Measurements from ENCODE around the gene CCND2.

The CCND2 gene

DNA sequence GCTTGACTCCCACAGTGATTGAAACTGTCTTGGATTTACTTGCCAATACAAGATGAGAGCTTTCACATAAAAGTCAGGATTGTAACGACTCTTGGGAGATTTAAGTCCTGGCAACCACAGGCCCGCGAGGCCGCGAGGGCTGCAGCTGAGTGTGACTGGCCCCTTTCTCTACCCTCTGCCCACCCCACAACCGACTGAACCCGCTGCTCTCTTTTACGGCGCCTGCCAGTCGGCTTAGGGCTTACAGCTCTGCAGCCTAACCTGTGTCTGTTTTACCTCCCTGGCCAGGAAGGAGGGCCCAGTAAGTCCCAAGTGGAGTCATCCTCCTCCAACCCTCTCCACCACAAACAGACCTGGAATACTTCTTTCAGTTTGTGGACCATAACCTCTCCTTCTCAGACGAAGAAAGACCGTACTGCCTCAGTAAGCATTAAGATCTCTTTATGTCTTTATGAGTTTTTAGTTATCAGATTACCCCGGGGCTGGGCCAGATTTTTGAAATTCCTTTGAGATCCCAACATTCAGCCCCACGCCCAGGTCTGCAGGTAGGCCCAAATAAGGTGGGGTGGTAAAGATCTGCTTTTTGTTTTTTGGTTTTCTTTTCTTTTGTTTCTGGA, 34.9 kb downstream of the CCND2 start:
- Histone ChIP-seq H3K27me3 (replicated peaks in 2 of 5; ENCODE audit: control insufficient read depth in 4 of 5, insufficient read depth in 5 of 5, low read length in 4 of 5) (no peaks in the 10 kb centered on the region), H3K4me1 (ENCODE audit: control extremely low read depth in 1 of 4, control insufficient read depth in 4 of 4, insufficient read depth in 4 of 4, low read length in 3 of 4) (peaks cover 0 to 2% (median 0%) of the 10 kb centered on the region in 4 experiments), H3K9me3 (ENCODE audit: control extremely low read depth in 1 of 5, control insufficient read depth in 4 of 5, insufficient read depth in 2 of 5, low read depth in 1 of 5, low read length in 4 of 5) (no peaks in the 10 kb centered on the region), H3K36me3 (ENCODE audit: control insufficient read depth in 4 of 4, insufficient read depth in 4 of 4, low read length in 3 of 4) (peaks cover 23 to 48% (median 36%) of the 10 kb centered on the region in 4 experiments), H3K27ac (ENCODE audit: insufficient read depth in 1 of 2, low read depth in 1 of 2, low read length in 2 of 2, poor library complexity in 1 of 2, severe bottlenecking in 2 of 2) (no peak overlapping the region), H3K4me3 (ENCODE audit: control insufficient read depth in 1 of 7, extremely low read depth in 1 of 7, insufficient read depth in 4 of 7, low read depth in 2 of 7, low read length in 6 of 7) (no peak overlapping the region)
- 99% methylated on average over 9 of the region's 14 CpGs for WGBS (ENCODE audit: insufficient coverage)
- ChIA-PET POLR2A (no interaction called here), CTCF (interaction anchor here (1.2 to 1.3 kb wide), 2 partner anchors 9 to 187 kb away, joined by 3 to 4 read pairs; no protein-coding TSS in a partner anchor)
- DNase-seq, result no peak

DNA sequence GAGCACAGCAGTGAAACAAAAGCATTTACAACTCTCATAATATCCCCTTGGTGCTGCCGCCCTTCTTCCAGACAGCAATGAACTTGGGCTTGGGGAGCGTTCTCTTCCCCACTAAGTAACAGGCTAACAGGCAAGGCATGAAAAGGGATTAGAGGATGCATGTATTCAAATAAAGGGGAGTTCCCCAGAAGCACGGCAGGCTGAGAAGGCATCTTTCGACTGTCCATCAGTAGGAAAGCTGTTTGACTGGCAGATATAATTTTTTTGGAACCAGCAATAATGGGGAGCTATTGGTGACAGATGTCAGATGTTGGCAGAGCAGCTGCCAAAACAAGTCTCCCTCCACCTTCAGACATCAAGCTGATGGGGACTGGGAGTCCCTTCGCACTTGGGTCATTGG, 38.2 kb downstream of the CCND2 start:
- DNase-seq, result no peak
- POLR2A ChIA-PET, result no interaction called here
- 100% methylated on average over 2 of the region's 5 CpGs for WGBS (ENCODE audit: insufficient coverage)
- Histone ChIP-seq H3K27ac (ENCODE audit: insufficient read depth in 1 of 2, low read depth in 1 of 2, low read length in 2 of 2, poor library complexity in 1 of 2, severe bottlenecking in 2 of 2) (no peak overlapping the region), H3K4me1 (ENCODE audit: control extremely low read depth in 1 of 4, control insufficient read depth in 4 of 4, insufficient read depth in 4 of 4, low read length in 3 of 4) (peaks cover 0 to 2% (median 0%) of the 10 kb centered on the region in 4 experiments), H3K27me3 (replicated peaks in 2 of 5; ENCODE audit: control insufficient read depth in 4 of 5, insufficient read depth in 5 of 5, low read length in 4 of 5) (no peaks in the 10 kb centered on the region), H3K36me3 (ENCODE audit: control insufficient read depth in 4 of 4, insufficient read depth in 4 of 4, low read length in 3 of 4) (peaks cover 3 to 17% (median 12%) of the 10 kb centered on the region in 4 experiments), H3K9me3 (ENCODE audit: control extremely low read depth in 1 of 5, control insufficient read depth in 4 of 5, insufficient read depth in 2 of 5, low read depth in 1 of 5, low read length in 4 of 5) (no peaks in the 10 kb centered on the region), H3K4me3 (ENCODE audit: control insufficient read depth in 1 of 7, extremely low read depth in 1 of 7, insufficient read depth in 4 of 7, low read depth in 2 of 7, low read length in 6 of 7) (no peak overlapping the region)
- CTCF ChIA-PET, result no interaction called here

DNA sequence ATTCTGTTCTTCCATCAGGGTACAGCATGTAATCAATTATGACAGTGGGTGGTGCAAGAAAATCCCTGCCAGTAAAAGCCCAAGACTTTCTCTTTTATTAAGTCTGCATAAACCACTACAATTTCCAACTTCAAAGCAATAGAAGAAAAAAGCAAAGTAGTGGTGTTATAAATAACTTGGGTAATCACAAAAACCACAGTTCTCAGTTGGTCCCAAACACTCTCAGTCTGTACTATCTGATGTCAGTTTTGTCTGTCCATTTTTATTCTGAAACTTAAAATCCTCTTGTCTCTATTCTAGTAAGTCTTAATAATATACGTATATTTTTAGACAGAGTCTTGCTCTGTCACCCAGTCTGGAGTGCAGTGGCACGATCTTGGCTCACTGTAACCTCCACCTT, 38.7 kb downstream of the CCND2 start:
- H3K4me1 ChIP-seq (ENCODE audit: control extremely low read depth in 1 of 4, control insufficient read depth in 4 of 4, insufficient read depth in 4 of 4, low read length in 3 of 4), result peaks cover 0 to 2% (median 0%) of the 10 kb centered on the region in 4 experiments
- H3K27me3 ChIP-seq (replicated peaks in 2 of 5; ENCODE audit: control insufficient read depth in 4 of 5, insufficient read depth in 5 of 5, low read length in 4 of 5), result no peaks in the 10 kb centered on the region
- H3K36me3 ChIP-seq (ENCODE audit: control insufficient read depth in 4 of 4, insufficient read depth in 4 of 4, low read length in 3 of 4), result peaks cover 3 to 13% (median 9%) of the 10 kb centered on the region in 4 experiments
- CTCF ChIA-PET, result no interaction called here
- H3K9me3 ChIP-seq (ENCODE audit: control extremely low read depth in 1 of 5, control insufficient read depth in 4 of 5, insufficient read depth in 2 of 5, low read depth in 1 of 5, low read length in 4 of 5), result no peaks in the 10 kb centered on the region
- no peak overlapping the region for H3K27ac ChIP-seq (ENCODE audit: insufficient read depth in 1 of 2, low read depth in 1 of 2, low read length in 2 of 2, poor library complexity in 1 of 2, severe bottlenecking in 2 of 2)
- WGBS (ENCODE audit: insufficient coverage), result no CpG with 5 or more reads among the region's 2 CpGs
- H3K4me3 ChIP-seq (ENCODE audit: control insufficient read depth in 1 of 7, extremely low read depth in 1 of 7, insufficient read depth in 4 of 7, low read depth in 2 of 7, low read length in 6 of 7), result no peak overlapping the region
- no peak for DNase-seq
- POLR2A ChIA-PET, result no interaction called here

GRCh38 chr12:4320497-4320852, 46.9 kb downstream of the CCND2 start:
- Histone ChIP-seq H3K4me3 (ENCODE audit: control insufficient read depth in 1 of 7, extremely low read depth in 1 of 7, insufficient read depth in 4 of 7, low read depth in 2 of 7, low read length in 6 of 7) (peak overlapping the region; percentile 53 to 93 (median 78)), H3K36me3 (ENCODE audit: control insufficient read depth in 4 of 4, insufficient read depth in 4 of 4, low read length in 3 of 4) (peaks cover 0 to 4% (median 0%) of the 10 kb centered on the region in 4 experiments), H3K4me1 (ENCODE audit: control extremely low read depth in 1 of 4, control insufficient read depth in 4 of 4, insufficient read depth in 4 of 4, low read length in 3 of 4) (peaks cover 6 to 21% (median 14%) of the 10 kb centered on the region in 4 experiments), H3K27ac (ENCODE audit: insufficient read depth in 1 of 2, low read depth in 1 of 2, low read length in 2 of 2, poor library complexity in 1 of 2, severe bottlenecking in 2 of 2) (no peak overlapping the region), H3K27me3 (replicated peaks in 2 of 5; ENCODE audit: control insufficient read depth in 4 of 5, insufficient read depth in 5 of 5, low read length in 4 of 5) (no peaks in the 10 kb centered on the region), H3K9me3 (ENCODE audit: control extremely low read depth in 1 of 5, control insufficient read depth in 4 of 5, insufficient read depth in 2 of 5, low read depth in 1 of 5, low read length in 4 of 5) (no peaks in the 10 kb centered on the region)
- CTCF ChIA-PET, result no interaction called here
- DNase-seq, result no peak
- under 1% methylated on average over 12 of the region's 13 CpGs for WGBS (ENCODE audit: insufficient coverage)
- POLR2A ChIA-PET, result no interaction called here

- POLR2A ChIA-PET, result no interaction called here
- WGBS (ENCODE audit: insufficient coverage), result under 1% methylated on average over 54 of the region's 76 CpGs
These were observed 47.5 kb downstream of the CCND2 start, which contains the start of gene TIGAR for GRCh38 chr12:4320853-4321701. TSS of gene TIGAR (plus strand) at chr12:4321213. CDS start at chr12:4321272, 59 bp downstream.

GRCh38 chr12:4322726-4323125, 49.2 kb downstream of the CCND2 start:
- 90% methylated on average over 5 of the region's 5 CpGs for WGBS (ENCODE audit: insufficient coverage)
- Histone ChIP-seq H3K27me3 (replicated peaks in 2 of 5; ENCODE audit: control insufficient read depth in 4 of 5, insufficient read depth in 5 of 5, low read length in 4 of 5) (no peaks in the 10 kb centered on the region), H3K4me3 (ENCODE audit: control insufficient read depth in 1 of 7, extremely low read depth in 1 of 7, insufficient read depth in 4 of 7, low read depth in 2 of 7, low read length in 6 of 7) (no peak overlapping the region), H3K27ac (ENCODE audit: insufficient read depth in 1 of 2, low read depth in 1 of 2, low read length in 2 of 2, poor library complexity in 1 of 2, severe bottlenecking in 2 of 2) (no peak overlapping the region), H3K36me3 (ENCODE audit: control insufficient read depth in 4 of 4, insufficient read depth in 4 of 4, low read length in 3 of 4) (peaks cover 0 to 4% (median 0%) of the 10 kb centered on the region in 4 experiments), H3K9me3 (ENCODE audit: control extremely low read depth in 1 of 5, control insufficient read depth in 4 of 5, insufficient read depth in 2 of 5, low read depth in 1 of 5, low read length in 4 of 5) (no peaks in the 10 kb centered on the region), H3K4me1 (ENCODE audit: control extremely low read depth in 1 of 4, control insufficient read depth in 4 of 4, insufficient read depth in 4 of 4, low read length in 3 of 4) (peaks cover 6 to 21% (median 14%) of the 10 kb centered on the region in 4 experiments)
- no peak for DNase-seq
- ChIA-PET POLR2A (interaction anchor here (0.6 kb wide), 1 partner anchor 685 kb away, joined by 3 read pairs; no protein-coding TSS in a partner anchor), CTCF (interaction anchor here (1.4 kb wide), 1 partner anchor 13 kb away, joined by 3 read pairs; no protein-coding TSS in a partner anchor)

More at GRCh38 chr12:4320853-4321701, 47.5 kb downstream of the CCND2 start, which contains the start of gene TIGAR:
- CTCF ChIA-PET, result interaction anchor here (1.4 kb wide), 1 partner anchor 11 kb away, joined by 3 read pairs; no protein-coding TSS in a partner anchor
- Histone ChIP-seq H3K4me3 (ENCODE audit: control insufficient read depth in 1 of 7, extremely low read depth in 1 of 7, insufficient read depth in 4 of 7, low read depth in 2 of 7, low read length in 6 of 7) (peak within 1 kb of the TSS; percentile 70 to 93 (median 78)), H3K27ac (ENCODE audit: insufficient read depth in 1 of 2, low read depth in 1 of 2, low read length in 2 of 2, poor library complexity in 1 of 2, severe bottlenecking in 2 of 2) (peak within 1 kb of the TSS in 1 of 2 experiments; percentile 47), H3K36me3 (ENCODE audit: control insufficient read depth in 4 of 4, insufficient read depth in 4 of 4, low read length in 3 of 4) (peaks cover 0 to 4% (median 0%) of the 10 kb centered on the region in 4 experiments), H3K27me3 (replicated peaks in 2 of 5; ENCODE audit: control insufficient read depth in 4 of 5, insufficient read depth in 5 of 5, low read length in 4 of 5) (no peaks in the 10 kb centered on the region), H3K4me1 (ENCODE audit: control extremely low read depth in 1 of 4, control insufficient read depth in 4 of 4, insufficient read depth in 4 of 4, low read length in 3 of 4) (peaks cover 6 to 21% (median 14%) of the 10 kb centered on the region in 4 experiments), H3K9me3 (ENCODE audit: control extremely low read depth in 1 of 5, control insufficient read depth in 4 of 5, insufficient read depth in 2 of 5, low read depth in 1 of 5, low read length in 4 of 5) (no peaks in the 10 kb centered on the region)
- DNase-seq, result peak; percentile 90 to 96 (median 96)
